Upper lobe of left lung (tissue), 4 donors: ENCODE measurements around the gene TPSG1.

ENCODE experiments used
- CTCF ChIP-seq, 6 experiments: fragments of 450-650 bp in 4 of 6; fragments of 200-600 bp in 2 of 6; sonication (generic) in 2 of 6; IDR thresholded peaks; one replicate each; pipeline ENCODE4 v1.5.1; 2016 to 2019; ENCODE audit warnings: antibody characterized with exemption in 6 of 6
- EP300 ChIP-seq, 4 donors: sonication (generic); formaldehyde crosslinking; IDR thresholded peaks; one replicate each; pipeline ENCODE4 v1.5.1; 2017; ENCODE audit warnings: antibody characterized with exemption in 4 of 4, control low read depth in 2 of 4
- POLR2A ChIP-seq, 4 donors: fragments of 450-650 bp; IDR thresholded peaks; one replicate each; pipeline ENCODE4 v1.5.1; 2016 to 2017; ENCODE audit warnings: antibody characterized with exemption in 4 of 4, mild to moderate bottlenecking in 2 of 4
- POLR2AphosphoS5 ChIP-seq, 2 donors: sonication (generic); formaldehyde crosslinking; IDR thresholded peaks; one replicate each; pipeline ENCODE4 v1.5.1; 2017; ENCODE audit warnings: antibody characterized with exemption in 2 of 2

- TF ChIP-seq EP300 (IDR thresholded peaks at IDR 0.05): no peak
- TF ChIP-seq POLR2AphosphoS5 (IDR thresholded peaks at IDR 0.05): no peak
- no peak for TF ChIP-seq CTCF (IDR thresholded peaks at IDR 0.05)
- TF ChIP-seq POLR2A (IDR thresholded peaks at IDR 0.05): no peak
Measured at GRCh38 chr16:1222553-1223354, 2.3 kb downstream of the TPSG1 start.
